NCI-H2107 treated with DMSO at 0.1 percent for 48 hours (cell line): ENCODE data around the gene C1QTNF1.
"Not testable (repeated sequence)": the region's sequence is repeated elsewhere in the genome, so short reads cannot be mapped to it uniquely, and the experiment has no call there.

Source experiments
- DNase-seq: peaks from one replicate; lab custom pipeline; 2025; ENCODE audit not compliant: unreplicated experiment; lab: John Stamatoyannopoulos, UW

Gene C1QTNF1

DNA sequence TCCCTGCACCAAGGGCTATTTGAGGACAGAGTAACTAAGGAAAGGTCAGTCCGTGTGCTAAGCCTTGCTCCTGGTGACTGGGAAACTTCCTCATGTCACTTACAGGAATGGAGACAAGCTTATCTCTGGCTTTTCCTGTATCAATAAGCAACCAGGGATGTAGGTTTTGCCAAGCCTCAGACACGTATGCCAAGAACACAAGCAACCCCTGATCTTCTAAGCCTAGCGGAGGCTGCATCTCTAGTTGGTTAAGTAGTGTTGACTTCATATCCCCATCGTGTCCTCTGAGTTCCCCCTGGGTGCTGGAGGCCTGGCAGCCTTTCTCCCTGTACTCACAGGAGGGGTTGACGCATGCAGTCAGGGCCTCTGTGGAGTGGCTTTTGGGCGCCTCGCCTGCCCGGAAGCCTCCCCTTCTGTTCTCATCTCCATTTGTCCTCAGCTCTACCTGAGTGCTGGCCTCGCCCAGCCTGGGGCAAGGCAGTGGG is 1.4 kb upstream of the C1QTNF1 start:
- no peak for DNase-seq

DNA sequence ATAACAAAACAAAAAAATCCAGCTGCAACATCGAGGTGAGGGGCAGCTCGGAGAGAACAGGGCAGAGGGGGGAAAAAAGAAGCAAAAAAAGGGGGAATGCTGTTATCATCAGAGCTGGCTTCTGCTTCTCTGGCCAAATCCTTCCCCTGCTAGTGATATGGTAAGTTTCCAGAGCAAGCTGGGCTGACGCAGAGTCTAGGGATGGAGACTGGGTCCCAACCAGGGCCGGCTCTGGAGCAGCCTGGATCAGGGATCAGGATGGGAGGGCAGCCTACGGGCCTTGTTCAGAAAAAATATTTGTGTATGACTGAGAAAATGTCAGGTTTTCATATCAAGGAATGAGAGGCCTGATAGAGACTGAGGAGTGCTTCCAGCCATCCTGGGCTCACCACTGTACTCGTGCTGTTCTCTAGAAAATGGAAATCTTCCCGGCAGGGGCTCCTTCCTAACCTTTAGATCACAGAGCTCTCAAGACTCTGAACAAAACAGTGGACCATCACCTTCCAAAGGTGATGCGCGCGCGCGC is 726 bp upstream of the C1QTNF1 start:
- no peak for DNase-seq

DNA sequence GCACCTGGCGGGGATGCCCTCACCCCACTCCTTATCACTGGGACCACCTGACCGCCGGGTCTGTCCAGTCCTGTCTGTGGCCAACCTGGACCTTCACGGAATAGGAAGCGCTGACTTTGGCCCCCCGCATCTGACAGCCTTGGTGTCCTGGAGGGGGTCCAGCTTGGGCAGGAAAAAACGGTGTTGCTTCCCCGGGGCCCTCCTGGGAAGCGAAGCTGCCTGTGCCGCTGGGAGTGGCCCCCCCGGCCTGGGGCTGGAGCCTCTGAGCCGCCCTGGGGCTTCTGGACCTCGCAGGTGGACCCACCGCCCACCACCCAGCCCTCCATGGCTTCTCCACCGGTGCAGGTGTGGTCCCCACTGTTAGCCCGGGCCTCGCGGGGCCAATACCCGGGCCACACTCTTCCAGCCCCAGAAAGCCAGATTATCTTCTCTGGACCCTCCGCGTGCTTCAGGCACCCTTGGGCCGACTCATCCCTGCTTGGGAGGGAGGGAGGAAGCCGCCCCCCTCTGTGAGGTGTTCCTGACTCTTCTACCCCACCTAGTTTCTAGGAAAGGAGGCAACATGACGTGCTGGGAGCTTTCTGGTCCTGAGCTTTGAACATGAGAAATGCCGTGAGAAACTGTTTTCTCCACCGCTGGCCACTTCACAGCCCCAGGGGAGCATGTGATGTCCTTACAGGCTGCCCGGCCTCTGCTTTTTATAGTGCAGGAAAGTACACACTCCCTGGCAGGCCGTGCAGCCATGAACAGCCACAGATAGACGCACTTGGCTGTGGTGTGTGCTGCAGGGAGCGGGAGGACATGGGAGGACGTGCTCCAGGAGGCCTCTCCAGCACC is 1.1 kb downstream of the C1QTNF1 start:
- DNase-seq = no peak

DNA sequence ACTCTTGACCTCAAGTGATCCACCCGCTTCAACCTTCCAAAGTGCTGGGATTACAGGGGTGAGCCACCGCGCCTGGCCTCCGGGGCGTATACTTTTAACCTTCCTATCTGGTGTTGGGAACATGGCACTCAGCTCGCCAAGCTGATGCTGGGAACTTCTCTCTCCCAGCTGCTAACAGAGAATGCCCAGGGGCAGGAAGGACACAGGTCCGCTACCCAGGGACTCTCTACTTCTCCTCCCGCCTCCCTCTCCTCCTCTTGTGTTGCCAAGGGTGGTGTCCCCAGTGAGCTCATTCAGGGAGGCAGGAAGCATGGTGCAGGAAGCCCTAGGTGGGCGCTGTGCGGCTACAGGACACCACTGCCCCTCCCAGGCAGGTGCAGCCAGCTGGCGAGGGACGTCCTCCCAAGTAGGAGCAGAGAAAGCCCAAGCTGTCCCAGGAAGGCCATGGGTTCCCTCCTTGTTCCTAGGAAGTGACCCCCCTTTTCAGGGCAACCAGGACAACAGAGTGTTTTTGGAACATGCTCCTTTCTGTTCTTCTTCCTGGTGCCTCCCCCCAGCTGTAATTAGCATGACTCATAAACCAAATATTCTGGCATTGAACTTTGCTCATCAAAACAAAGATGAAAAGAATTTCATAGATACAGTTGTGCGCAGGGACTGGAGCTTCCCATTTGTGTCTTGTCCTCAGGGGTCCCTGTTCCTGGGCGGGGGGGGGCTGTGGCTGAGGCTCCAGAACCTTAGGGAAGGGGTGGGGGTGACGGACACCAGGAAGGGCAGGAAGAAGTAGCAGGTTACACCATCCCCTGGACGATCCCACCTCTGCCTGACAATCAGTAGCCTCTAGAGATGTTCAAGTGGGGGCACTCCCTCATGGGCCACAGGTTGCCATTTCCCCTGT is 2.7 kb downstream of the C1QTNF1 start:
- no peak for DNase-seq

DNA sequence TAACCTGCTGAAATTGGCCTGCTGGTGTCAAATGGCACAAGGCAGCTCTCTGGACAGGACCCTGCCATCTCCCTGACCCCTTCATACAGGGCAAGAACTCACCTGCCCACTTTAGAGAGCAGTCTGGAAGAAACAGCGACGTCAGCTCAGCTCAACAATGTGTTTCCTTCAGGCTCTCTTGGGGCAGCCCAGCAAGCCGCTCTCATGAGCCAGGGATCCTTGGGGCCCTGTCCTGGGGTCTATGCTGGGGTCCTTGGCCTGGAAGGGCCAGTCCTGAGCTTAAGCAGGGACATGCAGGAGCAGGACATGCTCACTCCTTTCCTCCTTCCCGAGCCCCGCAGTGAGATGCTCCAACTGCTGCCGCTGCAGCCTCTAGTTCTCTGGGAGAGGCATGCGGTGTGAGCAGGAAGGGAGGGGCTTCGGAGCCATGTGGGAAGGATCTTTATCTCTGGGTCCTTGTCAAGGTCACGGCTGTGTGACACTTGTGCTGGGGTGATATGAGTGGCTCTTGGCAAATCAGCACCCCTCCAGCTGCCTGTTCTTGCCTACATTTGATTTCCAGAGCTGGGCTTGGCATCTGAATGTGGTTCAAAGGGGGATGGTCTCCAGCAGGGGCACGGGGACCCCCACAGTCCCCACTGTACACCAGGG is 3.4 kb downstream of the C1QTNF1 start:
- DNase-seq = no peak

DNA sequence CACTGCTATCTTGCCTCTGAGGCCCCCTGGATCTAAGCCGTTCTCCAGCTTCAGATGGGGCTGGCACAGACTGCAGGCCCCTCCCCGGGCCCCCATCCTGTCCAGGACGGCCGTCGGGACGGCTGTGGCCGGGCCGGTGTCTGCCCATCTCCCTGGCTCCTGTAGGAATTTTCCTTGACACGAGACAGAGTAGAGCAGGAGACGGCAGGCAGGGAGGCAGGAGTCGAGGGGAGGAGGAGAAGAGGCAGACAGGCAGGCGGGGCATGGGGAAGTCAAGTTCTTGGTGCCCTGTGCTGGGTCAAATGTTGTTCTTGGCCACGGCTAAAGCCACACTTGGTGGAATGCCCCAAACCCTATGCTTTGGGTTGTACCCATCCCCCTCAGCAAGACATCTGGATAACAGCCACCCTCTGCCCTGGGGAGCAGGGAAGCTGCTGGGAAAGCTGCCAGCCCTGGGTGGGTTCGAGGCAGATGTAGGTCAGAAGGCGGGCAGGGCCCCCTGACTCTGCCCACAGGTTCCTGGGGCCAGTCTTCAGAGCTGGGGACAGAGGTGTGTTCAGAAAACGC is 4.0 kb downstream of the C1QTNF1 start:
- DNase-seq = no peak

DNA sequence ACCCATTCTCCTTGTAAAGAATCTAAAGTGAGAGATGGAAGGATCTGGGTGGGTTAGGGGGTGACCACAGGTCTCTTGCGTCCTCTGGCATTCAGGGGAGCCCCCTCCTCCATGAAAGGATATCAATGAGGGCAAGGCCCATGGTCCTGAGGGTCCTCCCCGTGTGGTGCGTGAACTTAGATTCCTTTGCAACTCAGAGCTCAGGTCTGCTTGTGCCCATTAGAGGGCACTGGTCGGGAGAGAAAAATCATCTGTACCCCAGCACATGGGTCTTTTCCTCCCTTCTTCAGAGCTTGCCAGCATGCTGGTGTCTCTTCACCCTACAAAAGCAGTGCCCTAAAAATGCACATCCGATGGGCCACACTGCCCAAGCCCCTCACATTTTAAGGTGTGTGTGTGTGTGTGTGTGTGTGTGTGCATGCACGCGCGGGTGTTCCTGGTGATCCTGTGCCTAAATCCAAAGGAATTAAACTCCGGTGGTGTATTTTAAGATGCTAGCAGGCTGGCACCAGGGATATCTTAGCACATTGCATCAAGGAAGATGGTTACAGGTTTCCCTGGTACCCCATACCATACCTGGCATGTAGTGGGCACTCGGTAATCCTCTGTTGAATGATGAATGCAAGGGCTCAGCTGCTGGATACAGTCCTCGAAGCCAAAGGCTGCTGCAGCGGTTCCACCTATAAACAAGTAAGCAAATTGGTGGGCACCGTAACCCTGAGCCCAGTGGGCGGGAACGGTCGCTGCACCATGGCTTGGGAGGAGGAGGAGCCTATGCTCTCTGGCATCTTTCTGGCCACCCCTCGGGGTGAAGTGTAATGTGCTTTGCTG is 4.7 kb downstream of the C1QTNF1 start:
- no peak for DNase-seq

DNA sequence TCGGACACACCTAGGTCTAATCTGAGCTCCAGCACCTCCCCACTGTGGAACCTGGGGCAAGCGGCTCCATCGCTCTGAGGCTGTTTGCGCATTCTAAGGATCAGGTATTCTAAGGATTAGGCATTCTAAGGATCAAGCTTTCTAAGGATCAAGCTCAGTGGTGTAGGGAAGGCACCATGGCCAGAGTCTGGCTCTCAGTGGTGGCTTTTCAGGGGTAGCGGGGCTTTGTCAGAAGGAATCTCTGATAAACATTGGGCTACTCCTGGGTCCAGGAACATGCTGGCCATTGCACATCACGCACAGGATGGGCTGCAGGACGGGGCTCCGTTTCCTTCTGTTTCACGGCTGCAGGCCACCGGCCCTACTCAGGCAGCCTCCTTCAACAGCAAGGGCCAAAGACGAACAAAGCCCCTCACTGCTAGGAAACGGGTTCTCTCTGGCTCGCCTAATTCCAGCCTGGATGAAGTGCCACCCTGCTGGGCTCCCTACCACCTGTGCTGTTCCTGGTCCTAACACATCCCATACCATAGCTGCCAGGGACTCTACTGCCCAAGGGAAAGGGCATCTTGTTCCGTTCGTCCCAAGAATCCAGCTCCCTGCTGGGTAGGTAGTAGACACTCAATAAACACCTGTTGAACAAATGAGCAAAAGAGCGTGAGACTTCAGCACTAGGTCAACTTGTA is 5.5 kb downstream of the C1QTNF1 start:
- no peak for DNase-seq

DNA sequence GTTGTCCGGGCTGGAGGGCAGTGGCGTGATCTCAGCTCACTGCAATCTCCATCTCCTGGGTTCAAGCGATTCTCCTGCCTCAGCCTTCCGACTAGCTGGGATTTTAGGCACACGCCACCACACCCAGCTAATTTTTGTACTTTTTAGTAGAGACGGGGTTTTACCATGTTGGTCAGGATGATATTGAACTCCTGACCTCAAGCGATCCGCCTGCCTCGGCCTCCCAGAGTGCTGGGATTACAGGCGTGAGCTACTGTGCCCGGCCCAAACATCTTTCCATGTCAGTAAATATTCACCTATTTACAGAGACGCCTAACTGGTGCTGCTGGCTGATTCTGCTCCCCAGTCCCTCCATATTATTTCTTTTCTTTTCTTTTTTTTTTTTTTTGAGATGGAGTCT is 6.7 kb downstream of the C1QTNF1 start:
- DNase-seq = not testable (repeated sequence)

DNA sequence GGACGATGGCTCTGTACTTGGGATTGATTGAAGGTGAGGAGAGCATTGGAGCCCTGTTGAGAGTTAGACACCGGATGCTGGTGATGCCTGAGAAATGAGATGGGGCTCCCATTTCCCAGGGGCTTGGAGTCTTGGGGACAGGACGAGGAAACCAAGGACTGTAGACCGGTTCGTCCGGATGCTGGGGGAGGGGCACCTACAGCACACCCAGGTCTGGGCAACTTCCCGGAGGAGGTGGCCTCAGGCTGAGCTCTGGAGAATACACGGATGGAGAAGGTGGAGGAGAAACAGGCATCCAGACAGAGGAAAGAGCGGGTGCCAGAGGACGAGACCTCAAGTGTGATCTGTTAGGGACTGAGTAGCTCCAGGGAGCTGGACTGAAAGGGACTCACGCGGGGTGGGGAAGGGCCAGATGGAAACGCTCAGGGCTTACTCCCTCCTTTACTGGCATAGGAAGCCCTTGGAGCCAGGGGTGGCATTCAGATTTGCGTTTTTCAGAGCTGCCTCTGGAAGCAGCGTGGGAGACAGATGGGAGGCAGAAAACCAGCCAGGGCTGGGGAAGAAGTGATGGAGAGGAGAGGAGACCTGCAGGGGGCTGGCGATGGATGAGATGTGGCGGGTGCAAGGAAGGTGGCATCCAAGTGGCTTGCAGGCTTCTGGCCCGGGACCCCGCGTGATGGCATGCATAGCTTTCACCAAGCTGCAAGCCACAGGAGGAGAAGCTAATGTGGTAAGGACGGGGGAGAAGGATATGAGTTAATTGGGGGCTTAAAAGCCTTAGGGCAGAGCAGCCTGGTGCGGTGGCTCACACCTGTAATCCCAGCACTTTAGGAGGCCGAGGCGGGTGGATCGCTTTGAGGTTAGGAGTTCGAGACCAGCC is 8.3 kb downstream of the C1QTNF1 start:
- DNase-seq = no peak

DNA sequence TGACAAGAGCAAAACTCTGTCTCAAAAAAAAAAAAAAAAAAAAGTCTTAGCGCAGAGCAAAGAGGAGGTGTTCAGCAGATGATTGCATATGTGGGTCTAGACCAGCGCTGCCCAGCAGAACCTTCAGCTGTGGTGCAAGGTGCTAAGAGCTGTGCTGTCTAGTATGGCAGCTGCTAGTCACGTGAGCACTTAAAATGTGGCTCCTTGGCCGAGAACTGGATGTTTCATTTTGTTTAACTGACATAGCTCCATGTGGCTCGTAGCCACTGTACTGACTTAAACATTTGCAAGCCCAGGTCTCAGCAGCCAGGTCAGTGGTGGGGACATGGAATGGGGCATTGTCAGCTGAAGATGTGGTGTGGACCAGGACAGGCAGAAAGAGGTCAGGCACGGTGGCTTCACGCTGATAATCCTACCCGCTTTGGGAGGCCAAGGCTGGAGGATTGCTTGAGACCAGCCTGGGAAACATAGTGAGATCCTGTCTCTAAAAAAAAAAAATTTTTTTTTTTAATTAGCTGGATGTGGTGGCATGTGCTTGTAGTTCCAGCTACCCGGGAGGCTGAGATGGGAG is 9.2 kb downstream of the C1QTNF1 start:
- DNase-seq = no peak

DNA sequence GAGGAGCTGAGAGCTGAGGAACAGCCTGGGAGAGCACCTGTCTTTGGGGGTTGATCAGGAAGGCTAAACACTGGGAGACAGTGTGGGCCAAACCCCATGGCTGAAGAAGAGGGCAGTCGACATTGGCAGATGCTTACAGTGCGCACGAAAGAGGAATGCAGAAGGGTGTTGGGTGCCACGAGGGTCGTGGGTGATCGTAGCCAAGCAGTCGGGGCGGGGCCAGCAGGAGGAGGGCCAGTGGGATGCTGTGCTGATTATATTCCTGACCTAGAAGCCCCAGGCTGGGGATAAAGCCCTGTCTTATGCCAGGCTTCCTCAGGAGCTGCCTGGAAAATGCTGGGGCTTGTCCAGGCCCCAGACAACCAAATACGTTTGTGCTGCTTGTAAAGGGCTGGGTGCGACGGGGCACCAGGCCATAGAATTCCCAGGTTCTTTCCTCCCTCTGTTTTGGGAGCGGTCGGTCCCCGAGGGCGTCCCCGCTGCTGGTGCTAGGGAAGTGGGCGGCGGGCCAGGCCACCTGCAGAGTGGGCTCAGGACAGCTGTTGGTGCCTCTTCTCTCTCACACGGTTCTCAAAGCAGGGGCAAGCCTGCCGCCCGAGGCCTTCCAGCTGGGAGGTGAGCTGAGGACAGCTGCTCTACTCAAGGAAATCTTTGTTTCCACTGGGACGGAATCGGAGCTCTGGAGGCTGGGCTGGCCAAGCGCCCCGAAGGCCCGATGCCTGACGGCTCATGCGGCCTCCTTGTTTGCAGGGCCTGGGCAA is 10.0 kb downstream of the C1QTNF1 start:
- peak; percentile 49 for DNase-seq

DNA sequence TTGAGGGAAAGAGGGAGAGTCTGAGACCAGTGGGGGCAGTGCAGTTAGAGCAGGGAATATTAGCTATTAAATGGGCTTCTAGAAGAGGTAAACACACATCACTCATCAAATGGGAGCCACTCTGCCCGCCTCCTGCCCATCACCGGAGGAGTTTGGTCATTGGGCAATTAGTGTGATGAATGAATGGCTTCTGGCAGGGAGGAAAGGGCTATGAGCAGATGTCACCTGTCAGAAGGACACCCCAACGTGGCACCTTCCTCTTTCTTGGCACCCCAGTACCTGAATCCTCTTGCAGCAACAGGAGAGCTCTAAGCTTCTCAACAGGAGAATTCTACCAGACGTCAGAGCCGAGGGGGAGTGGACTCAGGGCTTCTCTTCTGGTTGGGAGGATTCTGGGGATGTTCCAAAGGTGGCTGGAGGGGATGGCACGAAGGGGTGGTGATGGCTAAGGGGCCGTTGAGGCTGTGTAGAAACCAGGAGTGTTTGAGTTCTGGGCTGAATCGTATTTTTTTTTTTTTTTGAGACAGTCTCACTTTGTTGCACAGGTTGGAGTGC is 11.0 kb downstream of the C1QTNF1 start:
- DNase-seq = no peak

DNA sequence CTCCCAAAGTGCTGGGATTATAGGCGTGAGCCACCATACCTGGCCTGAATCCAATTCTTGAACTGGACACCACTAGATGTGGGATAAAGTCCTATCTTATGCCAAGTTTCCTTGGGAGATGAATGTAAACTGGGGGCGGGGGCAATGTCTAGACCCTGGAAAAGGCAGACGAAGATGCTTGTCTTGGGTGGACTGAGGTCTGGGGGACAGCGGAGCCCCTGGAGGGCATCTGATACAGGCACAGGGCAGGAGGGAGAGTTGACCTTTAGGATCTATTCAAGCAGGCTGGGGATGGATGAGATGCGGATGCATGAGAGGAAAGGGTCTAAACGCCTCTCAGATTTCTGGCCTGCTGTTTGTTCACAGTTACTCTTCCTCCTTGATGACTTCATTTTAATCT is 11.7 kb downstream of the C1QTNF1 start:
- DNase-seq = no peak

DNA sequence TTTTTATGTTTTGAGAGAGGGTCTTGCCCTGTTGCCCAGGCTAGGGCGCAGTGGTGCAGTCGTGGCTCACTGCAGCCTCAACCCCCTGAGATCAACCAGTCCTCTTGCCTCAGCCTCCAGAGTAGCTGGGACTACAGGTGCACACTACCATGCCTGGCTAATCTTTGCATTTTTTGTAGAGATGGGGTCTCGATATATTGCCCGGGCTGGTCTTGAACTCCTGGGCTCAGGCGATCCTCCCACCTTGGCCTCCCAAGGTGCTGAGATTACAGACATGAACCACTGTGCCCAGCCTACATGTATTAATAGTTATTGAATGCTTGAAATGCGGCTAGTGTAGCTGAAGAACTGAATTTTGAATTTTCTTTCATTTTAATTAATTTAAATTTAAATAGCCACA is 12.2 kb downstream of the C1QTNF1 start:
- DNase-seq = no peak

DNA sequence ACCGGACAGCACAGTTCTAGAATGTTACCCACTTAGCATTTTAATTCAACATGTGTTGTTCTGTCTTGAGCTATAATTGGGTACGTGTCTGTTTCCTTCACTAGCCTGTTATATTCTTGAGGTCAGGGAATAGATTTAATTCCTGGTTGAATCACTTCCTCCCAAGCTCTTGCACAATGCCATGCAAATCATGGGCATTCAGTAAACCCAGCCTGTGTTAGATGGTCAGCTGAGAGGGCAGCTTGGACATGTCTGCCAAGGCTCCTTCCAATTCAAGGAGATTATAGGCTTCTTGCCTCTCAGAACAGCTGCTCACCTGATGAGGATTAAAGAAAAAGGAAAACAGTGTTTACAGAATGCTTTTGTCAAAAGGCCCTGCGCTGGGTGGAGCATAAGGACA is 12.6 kb downstream of the C1QTNF1 start:
- DNase-seq = no peak

DNA sequence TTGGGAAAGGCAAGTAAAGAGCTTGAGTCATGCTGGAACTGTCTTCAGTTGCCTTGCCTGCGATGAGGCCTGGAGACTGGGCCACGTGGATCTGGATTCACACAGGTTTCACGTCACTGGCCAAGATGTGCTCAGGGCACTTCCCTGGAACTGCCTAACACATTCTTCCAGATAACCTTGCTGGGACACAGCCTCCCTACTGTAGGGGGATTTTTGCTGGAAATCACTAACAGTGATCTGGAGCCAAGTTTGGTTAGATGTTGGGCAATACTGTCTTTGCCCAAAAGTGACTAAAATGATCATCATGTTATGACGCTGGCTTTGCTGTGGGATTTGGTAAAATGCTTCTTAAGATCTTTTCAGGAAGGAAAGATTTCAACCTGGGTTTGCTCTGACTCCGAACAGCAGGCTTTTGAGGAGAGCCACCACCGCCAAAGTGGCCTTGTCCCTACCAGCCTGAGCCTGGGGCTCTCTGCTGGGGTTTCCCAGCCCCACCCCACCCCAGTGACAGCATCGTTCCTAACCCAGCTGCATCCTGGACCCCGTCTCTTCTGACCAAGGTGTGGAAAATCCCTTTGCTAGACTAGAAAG is 14.7 kb downstream of the C1QTNF1 start:
- DNase-seq = no peak
